Ishikawa (cell line): ENCODE results near the gene NKD2.

Source experiments
- CREB1 ChIP-seq: IDR thresholded peaks from 2 replicates; pipeline ENCODE4 v1.6.1; 2012; ENCODE audit warnings: low read depth
- EGR1 ChIP-seq: IDR thresholded peaks from 2 replicates; pipeline ENCODE4 v1.6.1; 2012
- EP300 ChIP-seq: IDR thresholded peaks from 2 replicates; pipeline ENCODE4 v1.6.1; 2012; ENCODE audit warnings: borderline replicate concordance
- FOXM1 ChIP-seq: IDR thresholded peaks from 2 replicates; pipeline ENCODE4 v1.6.1; 2012; ENCODE audit warnings: low read depth, borderline replicate concordance
- MAX ChIP-seq: IDR thresholded peaks from 2 replicates; pipeline ENCODE4 v1.6.1; 2012
- REST ChIP-seq: IDR thresholded peaks from 2 replicates; pipeline ENCODE4 v1.6.1; 2012; ENCODE audit warnings: low read depth, mild to moderate bottlenecking
- TAF1 ChIP-seq: IDR thresholded peaks from 2 replicates; pipeline ENCODE4 v1.6.1; 2012; ENCODE audit warnings: low read depth, mild to moderate bottlenecking
- TCF12 ChIP-seq: IDR thresholded peaks from 2 replicates; pipeline ENCODE4 v1.6.1; 2012; ENCODE audit warnings: low read depth
- TEAD4 ChIP-seq: IDR thresholded peaks from 2 replicates; pipeline ENCODE4 v1.6.1; 2012
- USF1 ChIP-seq: IDR thresholded peaks from 2 replicates; pipeline ENCODE4 v1.6.1; 2012
- YY1 ChIP-seq: IDR thresholded peaks from 2 replicates; pipeline ENCODE4 v1.6.1; 2012; ENCODE audit warnings: low read depth

- TF ChIP-seq REST (no peak), TCF12 (no peak), EP300 (no peak), MAX (no peak), TAF1 (no peak), YY1 (no peak), EGR1 (no peak), CREB1 (no peak), USF1 (no peak), FOXM1 (no peak), TEAD4 (no peak)
Observed at GRCh38 chr5:1001406-1002270, 7.0 kb upstream of the NKD2 start.
